HepG2 (cell line): ENCODE data around the gene WDR27. TPM values are rescaled to one million over a fixed set of nuclear protein-coding genes. Genes with fewer than 3 reads are reported as not detected.

Source experiments
- EEA1 ChIP-seq: sonication (generic); formaldehyde crosslinking; IDR thresholded peaks from 2 replicates; pipeline ENCODE4 v1.5.1; 2020; ENCODE audit warnings: mild to moderate bottlenecking, missing genetic modification reagents, borderline replicate concordance
- HIVEP1 ChIP-seq: sonication (generic); formaldehyde crosslinking; IDR thresholded peaks from 2 replicates; pipeline ENCODE4 v1.4.0; 2020; ENCODE audit warnings: mild to moderate bottlenecking, missing genetic modification reagents
- KLF12 ChIP-seq: sonication (generic); formaldehyde crosslinking; IDR thresholded peaks from 2 replicates; pipeline ENCODE4 v1.4.0; 2020; ENCODE audit warnings: missing genetic modification reagents, borderline replicate concordance
- NFATC3 ChIP-seq: sonication (generic); formaldehyde crosslinking; IDR thresholded peaks from 2 replicates; pipeline ENCODE4 v1.5.1; 2020; ENCODE audit warnings: mild to moderate bottlenecking, missing genetic modification reagents
- NFKBIZ ChIP-seq: IDR thresholded peaks from 2 replicates; pipeline ENCODE4 v1.6.1; 2018; ENCODE audit warnings: missing genetic modification reagents, missing compliant biosample characterization
- SPEN ChIP-seq: sonication (generic); formaldehyde crosslinking; IDR thresholded peaks from 2 replicates; pipeline ENCODE4 v1.5.1; 2020; ENCODE audit warnings: low read depth, mild to moderate bottlenecking, missing genetic modification reagents
- TGIF2 ChIP-seq: IDR thresholded peaks from 2 replicates; pipeline ENCODE4 v1.6.1; 2016; ENCODE audit warnings: control low read depth, missing compliant biosample characterization
- ZC3H4 ChIP-seq: sonication (generic); formaldehyde crosslinking; IDR thresholded peaks from 2 replicates; pipeline ENCODE4 v1.4.0; 2020; ENCODE audit warnings: missing genetic modification reagents, borderline replicate concordance
- ZNF292 ChIP-seq: sonication (generic); formaldehyde crosslinking; IDR thresholded peaks from 2 replicates; pipeline ENCODE4 v1.8.1; 2022; ENCODE audit warnings: mild to moderate bottlenecking, low read depth, missing genetic modification reagents, borderline replicate concordance
- ZNF563 ChIP-seq: sonication (generic); formaldehyde crosslinking; IDR thresholded peaks from 2 replicates; pipeline ENCODE4 v1.8.0; 2022; ENCODE audit warnings: mild to moderate bottlenecking, moderate library complexity, missing genetic modification reagents
- ZNF749 ChIP-seq: sonication (generic); formaldehyde crosslinking; IDR thresholded peaks from 2 replicates; pipeline ENCODE4 v1.8.0; 2022; ENCODE audit warnings: mild to moderate bottlenecking, missing genetic modification reagents, moderate library complexity, borderline replicate concordance
- ZNF766 ChIP-seq: sonication (generic); formaldehyde crosslinking; IDR thresholded peaks from 2 replicates; pipeline ENCODE4 v1.5.0; 2020; ENCODE audit warnings: missing genetic modification reagents, borderline replicate concordance
- ZSCAN31 ChIP-seq: sonication (generic); formaldehyde crosslinking; IDR thresholded peaks from 2 replicates; pipeline ENCODE4 v1.5.0; 2020; ENCODE audit warnings: low read depth, mild to moderate bottlenecking, missing genetic modification reagents
- polyA plus RNA-seq, 8 experiments: library from polyadenylated mRNA; depleted of rRNA in 3 of 8; stranded (reverse) in 7 of 8; unstranded in 1 of 8; fragments of >200 nt; fragmentation: Illumina TruSeq in 4 of 8; extraction: Trizol in 4 of 8; gene quantifications; 2 replicates each; pipeline versions ENCODE4 v1.2.1 to v1.2.3, GENCODE V29; 2011 to 2016; ENCODE audit warnings: low read depth in 4 of 8, missing spikeins in 1 of 8, mixed read lengths in 1 of 8; ENCODE audit not compliant: insufficient read depth in 1 of 8
- total RNA-seq, 5 experiments: library from RNA; depleted of rRNA; stranded (reverse); fragments of >200 nt; fragmentation: Illumina TruSeq; extraction: Trizol; gene quantifications; 2 replicates each; pipeline ENCODE4 v1.2.3, GENCODE V29; 2016; ENCODE audit warnings: low read depth in 1 of 5
- TF ChIP-seq, protein P1 (sequence below): sonication (generic); formaldehyde crosslinking; IDR thresholded peaks from 2 replicates; pipeline ENCODE4 v1.4.0; 2020; ENCODE audit warnings: missing genetic modification reagents, borderline replicate concordance
- TF ChIP-seq, protein P2 (sequence below): sonication (generic); formaldehyde crosslinking; IDR thresholded peaks from 2 replicates; pipeline ENCODE4 v1.5.0; 2020; ENCODE audit warnings: mild to moderate bottlenecking, missing genetic modification reagents, moderate library complexity
- TF ChIP-seq, protein P3 (sequence below), 2 experiments: sonication (generic) in 1 of 2; formaldehyde crosslinking in 1 of 2; IDR thresholded peaks; 2 replicates each; pipeline versions ENCODE4 v1.6.1 to v1.9.0; 2014 to 2022; ENCODE audit warnings: antibody characterized with exemption in 1 of 2, borderline replicate concordance in 1 of 2, inconsistent platforms in 1 of 2, low read depth in 1 of 2, missing genetic modification reagents in 1 of 2

The WDR27 gene
- total and polyA plus RNA-seq, 2 of the 13 experiments (the other 11 are each of a cell fraction or from before 2014, with no cell fraction given) = 34.1 to 80.3 TPM

DNA sequence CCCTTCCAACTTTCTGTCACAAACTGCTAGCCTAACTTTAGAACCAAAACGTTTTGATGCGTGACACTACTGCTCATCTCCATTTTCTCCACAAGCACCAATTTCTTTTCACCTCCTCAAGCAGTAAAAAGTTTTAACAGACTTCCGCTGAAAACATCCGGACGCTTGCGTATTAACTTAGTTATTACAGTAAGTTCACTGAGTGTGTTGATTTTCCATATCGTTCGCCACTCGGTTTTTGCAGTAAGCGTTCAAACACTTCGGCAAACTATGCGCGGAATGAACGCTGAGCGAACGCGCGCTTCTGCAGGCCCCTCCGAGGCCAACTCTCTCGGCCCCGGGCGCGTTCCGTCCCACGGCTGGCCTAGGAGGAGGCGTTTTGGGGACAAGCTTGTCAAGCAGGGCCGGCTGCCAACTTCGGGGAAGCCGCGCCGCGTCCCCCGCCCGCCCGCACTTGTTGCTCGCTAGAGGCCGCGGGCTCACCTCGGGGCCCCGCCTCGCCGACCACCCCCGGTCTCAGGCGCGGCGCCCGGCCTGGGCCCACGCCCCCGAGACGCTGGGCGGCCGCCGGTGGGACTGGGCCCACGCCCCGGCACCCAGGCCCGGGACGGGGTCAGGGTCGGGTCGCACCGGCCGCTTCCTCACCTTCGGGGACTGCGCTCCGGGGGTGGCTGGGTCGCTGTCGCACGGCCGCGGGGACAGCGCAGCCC, 21.5 kb upstream of the WDR27 start (continued):
- TF ChIP-seq, protein P1, sequence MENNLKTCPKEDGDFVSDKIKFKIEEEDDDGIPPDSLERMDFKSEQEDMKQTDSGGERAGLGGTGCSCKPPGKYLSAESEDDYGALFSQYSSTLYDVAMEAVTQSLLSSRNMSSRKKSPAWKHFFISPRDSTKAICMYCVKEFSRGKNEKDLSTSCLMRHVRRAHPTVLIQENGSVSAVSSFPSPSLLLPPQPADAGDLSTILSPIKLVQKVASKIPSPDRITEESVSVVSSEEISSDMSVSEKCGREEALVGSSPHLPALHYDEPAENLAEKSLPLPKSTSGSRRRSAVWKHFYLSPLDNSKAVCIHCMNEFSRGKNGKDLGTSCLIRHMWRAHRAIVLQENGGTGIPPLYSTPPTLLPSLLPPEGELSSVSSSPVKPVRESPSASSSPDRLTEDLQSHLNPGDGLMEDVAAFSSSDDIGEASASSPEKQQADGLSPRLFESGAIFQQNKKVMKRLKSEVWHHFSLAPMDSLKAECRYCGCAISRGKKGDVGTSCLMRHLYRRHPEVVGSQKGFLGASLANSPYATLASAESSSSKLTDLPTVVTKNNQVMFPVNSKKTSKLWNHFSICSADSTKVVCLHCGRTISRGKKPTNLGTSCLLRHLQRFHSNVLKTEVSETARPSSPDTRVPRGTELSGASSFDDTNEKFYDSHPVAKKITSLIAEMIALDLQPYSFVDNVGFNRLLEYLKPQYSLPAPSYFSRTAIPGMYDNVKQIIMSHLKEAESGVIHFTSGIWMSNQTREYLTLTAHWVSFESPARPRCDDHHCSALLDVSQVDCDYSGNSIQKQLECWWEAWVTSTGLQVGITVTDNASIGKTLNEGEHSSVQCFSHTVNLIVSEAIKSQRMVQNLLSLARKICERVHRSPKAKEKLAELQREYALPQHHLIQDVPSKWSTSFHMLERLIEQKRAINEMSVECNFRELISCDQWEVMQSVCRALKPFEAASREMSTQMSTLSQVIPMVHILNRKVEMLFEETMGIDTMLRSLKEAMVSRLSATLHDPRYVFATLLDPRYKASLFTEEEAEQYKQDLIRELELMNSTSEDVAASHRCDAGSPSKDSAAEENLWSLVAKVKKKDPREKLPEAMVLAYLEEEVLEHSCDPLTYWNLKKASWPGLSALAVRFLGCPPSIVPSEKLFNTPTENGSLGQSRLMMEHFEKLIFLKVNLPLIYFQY = peak; percentile 27; the same call in 1 of the 2 replicates
- TF ChIP-seq, protein P2, sequence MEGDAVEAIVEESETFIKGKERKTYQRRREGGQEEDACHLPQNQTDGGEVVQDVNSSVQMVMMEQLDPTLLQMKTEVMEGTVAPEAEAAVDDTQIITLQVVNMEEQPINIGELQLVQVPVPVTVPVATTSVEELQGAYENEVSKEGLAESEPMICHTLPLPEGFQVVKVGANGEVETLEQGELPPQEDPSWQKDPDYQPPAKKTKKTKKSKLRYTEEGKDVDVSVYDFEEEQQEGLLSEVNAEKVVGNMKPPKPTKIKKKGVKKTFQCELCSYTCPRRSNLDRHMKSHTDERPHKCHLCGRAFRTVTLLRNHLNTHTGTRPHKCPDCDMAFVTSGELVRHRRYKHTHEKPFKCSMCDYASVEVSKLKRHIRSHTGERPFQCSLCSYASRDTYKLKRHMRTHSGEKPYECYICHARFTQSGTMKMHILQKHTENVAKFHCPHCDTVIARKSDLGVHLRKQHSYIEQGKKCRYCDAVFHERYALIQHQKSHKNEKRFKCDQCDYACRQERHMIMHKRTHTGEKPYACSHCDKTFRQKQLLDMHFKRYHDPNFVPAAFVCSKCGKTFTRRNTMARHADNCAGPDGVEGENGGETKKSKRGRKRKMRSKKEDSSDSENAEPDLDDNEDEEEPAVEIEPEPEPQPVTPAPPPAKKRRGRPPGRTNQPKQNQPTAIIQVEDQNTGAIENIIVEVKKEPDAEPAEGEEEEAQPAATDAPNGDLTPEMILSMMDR (CRISPR knock-in tag) = 0 out of 2 replicates have a peak, but pooled peaks have one; percentile 10
- TF ChIP-seq SPEN (CRISPR knock-in tag) (0 out of 2 replicates have a peak, but pooled peaks have one; percentile 25), EEA1 (0 out of 2 replicates have a peak, but pooled peaks have one; percentile 31), ZNF766 (0 out of 2 replicates have a peak, but pooled peaks have one; percentile 22), HIVEP1 (CRISPR knock-in tag) (peak; percentile 17; the same call in 1 of the 2 replicates), ZNF292 (0 out of 2 replicates have a peak, but pooled peaks have one; percentile 5), NFKBIZ (no peak), TGIF2 (CRISPR knock-in tag) (peak; percentile 8; the same call in 1 of the 2 replicates), ZC3H4 (CRISPR knock-in tag) (0 out of 2 replicates have a peak, but pooled peaks have one; percentile 19), ZNF749 (CRISPR knock-in tag) (peak; percentile 49; the same call in 1 of the 2 replicates), KLF12 (CRISPR knock-in tag) (peak; percentile 39; the same call in 1 of the 2 replicates), ZNF563 (CRISPR knock-in tag) (peak; percentile 69; the same call in 1 of the 2 replicates), NFATC3 (CRISPR knock-in tag) (0 out of 2 replicates have a peak, but pooled peaks have one; percentile 61), ZSCAN31 (CRISPR knock-in tag) (no peak)
- TF ChIP-seq, protein P3, sequence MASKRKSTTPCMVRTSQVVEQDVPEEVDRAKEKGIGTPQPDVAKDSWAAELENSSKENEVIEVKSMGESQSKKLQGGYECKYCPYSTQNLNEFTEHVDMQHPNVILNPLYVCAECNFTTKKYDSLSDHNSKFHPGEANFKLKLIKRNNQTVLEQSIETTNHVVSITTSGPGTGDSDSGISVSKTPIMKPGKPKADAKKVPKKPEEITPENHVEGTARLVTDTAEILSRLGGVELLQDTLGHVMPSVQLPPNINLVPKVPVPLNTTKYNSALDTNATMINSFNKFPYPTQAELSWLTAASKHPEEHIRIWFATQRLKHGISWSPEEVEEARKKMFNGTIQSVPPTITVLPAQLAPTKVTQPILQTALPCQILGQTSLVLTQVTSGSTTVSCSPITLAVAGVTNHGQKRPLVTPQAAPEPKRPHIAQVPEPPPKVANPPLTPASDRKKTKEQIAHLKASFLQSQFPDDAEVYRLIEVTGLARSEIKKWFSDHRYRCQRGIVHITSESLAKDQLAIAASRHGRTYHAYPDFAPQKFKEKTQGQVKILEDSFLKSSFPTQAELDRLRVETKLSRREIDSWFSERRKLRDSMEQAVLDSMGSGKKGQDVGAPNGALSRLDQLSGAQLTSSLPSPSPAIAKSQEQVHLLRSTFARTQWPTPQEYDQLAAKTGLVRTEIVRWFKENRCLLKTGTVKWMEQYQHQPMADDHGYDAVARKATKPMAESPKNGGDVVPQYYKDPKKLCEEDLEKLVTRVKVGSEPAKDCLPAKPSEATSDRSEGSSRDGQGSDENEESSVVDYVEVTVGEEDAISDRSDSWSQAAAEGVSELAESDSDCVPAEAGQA (IDR thresholded peaks at IDR 0.05; ENCODE audit: low read depth) = no peak
- TF ChIP-seq, protein P3 (CRISPR knock-in tag; IDR thresholded peaks at IDR 0.05; ENCODE audit: borderline replicate concordance) = 0 out of 2 replicates have a peak, but pooled peaks have one; percentile 72
